WTC11 (cell line): Measurements from ENCODE around the gene TPM2. TPM values are rescaled to one million over a fixed set of nuclear protein-coding genes. Genes with fewer than 3 reads are reported as not detected.
A peak's percentile ranks its signal among the peaks of the same experiment; 100 is the strongest.

Source experiments
- ATAC-seq: fragments of 200-7000 bp; cut with Tn5 transposase; 2 replicates; pipeline ENCODE4 v1.10.0; 2021; ENCODE audit warnings: mild to moderate bottlenecking, moderate library complexity
- CTCF ChIA-PET: fragments of 300-600 bp; sonication (Branson Sonifier 250); formaldehyde crosslinking; loops from one replicate; lab custom pipeline; 2021; ENCODE audit warnings: antibody characterized with exemption; lab: Charles Lee
- POLR2A ChIA-PET: fragments of 350-600 bp; sonication (Branson Sonifier 250); formaldehyde crosslinking; loops from one replicate; lab custom pipeline; 2021; ENCODE audit warnings: antibody characterized with exemption; lab: Charles Lee
- DNase-seq: peaks from one replicate; pipeline ENCODE4 v3.0.0; 2021; ENCODE audit warnings: low spot score
- H3K27ac Mint-ChIP-seq: 2 replicates; pipeline ENCODE4 v1.8.0; 2021; ENCODE audit warnings: mixed read lengths
- H3K27me3 Mint-ChIP-seq: 2 replicates; pipeline ENCODE4 v1.8.0; 2021; ENCODE audit warnings: low read depth, mild to moderate bottlenecking, moderate library complexity, mixed read lengths
- H3K36me3 Mint-ChIP-seq: 2 replicates; pipeline ENCODE4 v1.8.0; 2021; ENCODE audit warnings: mixed read lengths
- H3K4me1 Mint-ChIP-seq: 2 replicates; pipeline ENCODE4 v1.8.0; 2022; ENCODE audit warnings: mixed read lengths
- H3K4me3 Mint-ChIP-seq: 2 replicates; pipeline ENCODE4 v1.8.0; 2021; ENCODE audit warnings: mild to moderate bottlenecking, moderate library complexity, mixed read lengths
- H3K9me3 Mint-ChIP-seq: 2 replicates; pipeline ENCODE4 v1.8.0; 2021; ENCODE audit warnings: mixed read lengths
- ARID4B ChIP-seq: sonication (generic); formaldehyde crosslinking; IDR thresholded peaks from 2 replicates; pipeline ENCODE4 v1.8.0; 2023; ENCODE audit warnings: missing genetic modification reagents, mild to moderate bottlenecking, borderline replicate concordance
- CREB1 ChIP-seq: sonication (generic); formaldehyde crosslinking; IDR thresholded peaks from 2 replicates; pipeline ENCODE4 v1.8.0; 2023; ENCODE audit warnings: mild to moderate bottlenecking, missing genetic modification reagents
- CREM ChIP-seq: sonication (generic); formaldehyde crosslinking; IDR thresholded peaks from 2 replicates; pipeline ENCODE4 v1.8.1; 2022; ENCODE audit warnings: mild to moderate bottlenecking, missing genetic modification reagents, moderate library complexity
- E2F4 ChIP-seq: sonication (generic); formaldehyde crosslinking; IDR thresholded peaks from 2 replicates; pipeline ENCODE4 v1.8.1; 2022; ENCODE audit warnings: low read depth, mild to moderate bottlenecking, moderate library complexity, missing genetic modification reagents, borderline replicate concordance
- EMX1 ChIP-seq: fragments of 250-450 bp; sonication (Bioruptor Pico); IDR thresholded peaks from 2 replicates; pipeline ENCODE4 v1.8.0; 2021; ENCODE audit warnings: mild to moderate bottlenecking
- FOXP4 ChIP-seq: sonication (generic); formaldehyde crosslinking; IDR thresholded peaks from 2 replicates; pipeline ENCODE4 v1.8.0; 2022; ENCODE audit warnings: mild to moderate bottlenecking, missing genetic modification reagents
- HMGA2 ChIP-seq: fragments of 250-450 bp; sonication (Bioruptor Pico); IDR thresholded peaks from 2 replicates; pipeline ENCODE4 v1.4.0; 2021; ENCODE audit warnings: mild to moderate bottlenecking, moderate library complexity
- HMGXB4 ChIP-seq: sonication (generic); formaldehyde crosslinking; IDR thresholded peaks from 2 replicates; pipeline ENCODE4 v1.8.1; 2023; ENCODE audit warnings: mild to moderate bottlenecking, moderate library complexity, missing genetic modification reagents
- SMAD3 ChIP-seq: sonication (generic); formaldehyde crosslinking; IDR thresholded peaks from 2 replicates; pipeline ENCODE4 v1.8.0; 2022; ENCODE audit warnings: missing genetic modification reagents, mild to moderate bottlenecking, borderline replicate concordance
- TEAD1 ChIP-seq: sonication (generic); formaldehyde crosslinking; IDR thresholded peaks from 2 replicates; pipeline ENCODE4 v1.8.0; 2022; ENCODE audit warnings: mild to moderate bottlenecking, missing genetic modification reagents
- USF2 ChIP-seq: sonication (generic); formaldehyde crosslinking; IDR thresholded peaks from 2 replicates; pipeline ENCODE4 v1.8.1; 2023; ENCODE audit warnings: mild to moderate bottlenecking, missing genetic modification reagents, moderate library complexity
- ZBTB43 ChIP-seq: sonication (generic); formaldehyde crosslinking; IDR thresholded peaks from 2 replicates; pipeline ENCODE4 v1.8.1; 2023; ENCODE audit warnings: mild to moderate bottlenecking, missing genetic modification reagents
- ZNF423 ChIP-seq: fragments of 250-450 bp; sonication (Bioruptor Pico); IDR thresholded peaks from 2 replicates; pipeline ENCODE4 v2.1.2; 2022; ENCODE audit warnings: mild to moderate bottlenecking, moderate library complexity
- ZNF512 ChIP-seq: sonication (generic); formaldehyde crosslinking; IDR thresholded peaks from 2 replicates; pipeline ENCODE4 v1.8.1; 2022; ENCODE audit warnings: missing genetic modification reagents, borderline replicate concordance
- ZNF671 ChIP-seq: fragments of 250-450 bp; sonication (Bioruptor Pico); IDR thresholded peaks from 2 replicates; pipeline ENCODE4 v1.8.0; 2021; ENCODE audit warnings: mild to moderate bottlenecking
- ZSCAN18 ChIP-seq: fragments of 250-450 bp; sonication (Bioruptor Pico); IDR thresholded peaks from 2 replicates; pipeline ENCODE4 v2.1.2; 2022; ENCODE audit warnings: mild to moderate bottlenecking, moderate library complexity
- total RNA-seq: library from RNA; stranded (reverse); gene quantifications from 3 replicates; pipeline ENCODE4 v1.2.3, GENCODE V29; 2021

Gene TPM2
- total RNA-seq, 1 experiment from 2014 or later = 146 TPM

GRCh38 chr9:35732800-35733541, 43.2 kb upstream of the TPM2 start:
- peak; percentile 63 for DNase-seq
- Mint-ChIP-seq H3K27ac (peak overlapping the region; percentile 95), H3K9me3 (no peaks in the 10 kb centered on the region), H3K4me1 (peaks cover 14% of the 10 kb centered on the region), H3K4me3 (peak overlapping the region; percentile 90), H3K36me3 (peaks cover 29% of the 10 kb centered on the region), H3K27me3 (no peaks in the 10 kb centered on the region)
- CTCF ChIA-PET = interaction anchor here (0.6 to 8.3 kb wide), 20 partner anchors 16 to 833 kb away, joined by 3 to 103 read pairs (median 6); partner anchors contain the start of genes ARHGEF39, CCDC107, GBA2 and HINT2
- POLR2A ChIA-PET = interaction anchor here (1.0 to 2.6 kb wide), 9 partner anchors 14 to 127 kb away, joined by 3 to 13 read pairs (median 3); partner anchors contain the start of genes ARHGEF39, GBA2, RGP1 and TPM2
- TF ChIP-seq EMX1 (CRISPR knock-in tag) (0 out of 2 replicates have a peak, but pooled peaks have one; percentile 40), ZBTB43 (CRISPR knock-in tag) (no peak), TEAD1 (peak; percentile 73; the same call in 1 of the 2 replicates)
- ATAC-seq = peak; percentile 15

GRCh38 chr9:35732185-35732799, 42.6 kb upstream of the TPM2 start, which contains the start of the genes CREB3 and TLN1:
Gene CREB3 (plus strand): TSS chr9:35732666. CDS start chr9:35732773, 107 bp downstream.
Gene TLN1 (minus strand): TSS chr9:35732195. CDS start chr9:35725694, 6,501 bp downstream.
- DNase-seq (peak; percentile 95), ATAC-seq (peak; percentile 72)
- H3K4me3 Mint-ChIP-seq = peak within 1 kb of the TSS; percentile 90
- ChIA-PET POLR2A (interaction anchor here (0.6 to 2.6 kb wide), 17 partner anchors 8 to 663 kb away, joined by 3 to 13 read pairs (median 3); partner anchors contain the start of genes ARHGEF39, GBA2, RGP1 and TPM2), CTCF (interaction anchor here (0.6 to 8.3 kb wide), 23 partner anchors 17 to 832 kb away, joined by 3 to 103 read pairs (median 5); partner anchors contain the start of genes ARHGEF39, CCDC107, GBA2 and HINT2)
- H3K4me1 Mint-ChIP-seq = peaks cover 14% of the 10 kb centered on the region
- no peaks in the 10 kb centered on the region for H3K27me3 Mint-ChIP-seq
- H3K9me3 Mint-ChIP-seq = no peaks in the 10 kb centered on the region
- H3K27ac Mint-ChIP-seq = peak within 1 kb of the TSS; percentile 95
- peaks cover 22% of the 10 kb centered on the region for H3K36me3 Mint-ChIP-seq
- no peak for TF ChIP-seq ZSCAN18 (CRISPR knock-in tag)
- TF ChIP-seq HMGA2 = no peak
- peak; percentile 96 for TF ChIP-seq HMGXB4 (CRISPR knock-in tag)
- peak; percentile 41 for TF ChIP-seq ARID4B
- 0 out of 2 replicates have a peak, but pooled peaks have one; percentile 37 for TF ChIP-seq CREB1 (CRISPR knock-in tag)
- peak; percentile 9; the same call in 1 of the 2 replicates for TF ChIP-seq USF2 (CRISPR knock-in tag)
- peak; percentile 37; the same call in 1 of the 2 replicates for TF ChIP-seq TEAD1
- TF ChIP-seq FOXP4 (CRISPR knock-in tag) = no peak
- no peak for TF ChIP-seq ZNF671 (CRISPR knock-in tag)
- TF ChIP-seq SMAD3 (CRISPR knock-in tag) = no peak
- no peak for TF ChIP-seq E2F4
- peak; percentile 87 for TF ChIP-seq CREM (CRISPR knock-in tag)
- TF ChIP-seq ZNF512 (CRISPR knock-in tag) = no peak
- TF ChIP-seq ZNF423 (CRISPR knock-in tag) = peak; percentile 49; the same call in 1 of the 2 replicates
